ENCODE measurements around the gene KDM6B.

Gene KDM6B

GRCh38 chr17:7880076-7880868, 46.3 kb downstream of the KDM6B start:
- no peak for DNase-seq (ENCODE audit: low spot score)

GRCh38 chr17:7881276-7882054, 47.4 kb downstream of the KDM6B start:
- DNase-seq (ENCODE audit: low spot score), result no peak

- DNase-seq (ENCODE audit: low spot score), result no peak
These were observed 48.1 kb downstream of the KDM6B start for GRCh38 chr17:7882068-7882467.

- DNase-seq (ENCODE audit: low spot score), result no peak
These were observed 48.6 kb downstream of the KDM6B start for GRCh38 chr17:7882629-7883028.

All from CD4-positive, alpha-beta T cell treated with Interleukin-15 for 4 hours (primary cell).